GM18526 (cell line): ENCODE results near the gene HEATR5A.

Experiments
- POLR2A ChIP-seq: IDR thresholded peaks from 3 replicates; pipeline ENCODE4 v1.6.1; 2011; ENCODE audit not compliant: insufficient read length; ENCODE audit errors: extremely low read depth

Gene HEATR5A

DNA sequence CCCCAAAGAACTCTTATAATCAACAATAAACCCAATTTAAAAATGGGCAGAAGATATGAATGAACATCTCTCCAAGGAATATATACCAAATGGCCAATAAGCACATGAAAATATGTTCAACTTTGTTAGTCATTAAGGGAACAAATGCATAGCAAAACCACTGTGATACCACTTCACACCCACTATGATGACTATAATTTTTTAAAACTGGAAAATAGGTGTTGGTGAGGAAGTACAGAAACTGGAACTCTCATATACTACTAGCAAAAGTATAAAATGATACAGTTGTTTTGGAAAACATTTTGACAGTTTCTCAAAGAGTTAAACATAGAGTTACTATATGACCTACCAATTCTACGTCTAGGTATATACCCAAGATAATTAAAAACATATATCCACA, 9.4 kb upstream of the HEATR5A start:
- no peak for TF ChIP-seq POLR2A

GRCh38 chr14:31428011-31428410, 7.7 kb upstream of the HEATR5A start:
- TF ChIP-seq POLR2A: no peak

GRCh38 chr14:31426663-31427062, 6.3 kb upstream of the HEATR5A start:
- TF ChIP-seq POLR2A: no peak

DNA sequence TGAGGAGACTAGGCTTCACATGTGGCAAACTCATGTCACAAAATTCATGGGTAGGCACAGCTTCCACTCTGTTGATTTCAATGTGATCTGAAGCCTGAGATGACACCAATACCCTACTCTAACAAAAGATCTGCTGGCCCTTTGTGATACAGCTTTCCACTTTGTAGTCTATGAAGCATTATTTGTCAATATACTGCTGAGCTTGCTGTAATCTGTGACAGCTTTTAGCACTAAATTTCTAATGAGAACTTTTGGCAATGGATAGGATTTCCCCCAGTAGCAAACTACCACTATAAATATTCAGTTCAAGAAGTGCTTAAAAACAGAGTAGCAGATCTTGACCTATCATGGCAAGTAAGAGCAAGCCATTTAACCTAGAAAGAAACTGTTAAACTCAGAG, 5.6 kb upstream of the HEATR5A start:
- TF ChIP-seq POLR2A: no peak

DNA sequence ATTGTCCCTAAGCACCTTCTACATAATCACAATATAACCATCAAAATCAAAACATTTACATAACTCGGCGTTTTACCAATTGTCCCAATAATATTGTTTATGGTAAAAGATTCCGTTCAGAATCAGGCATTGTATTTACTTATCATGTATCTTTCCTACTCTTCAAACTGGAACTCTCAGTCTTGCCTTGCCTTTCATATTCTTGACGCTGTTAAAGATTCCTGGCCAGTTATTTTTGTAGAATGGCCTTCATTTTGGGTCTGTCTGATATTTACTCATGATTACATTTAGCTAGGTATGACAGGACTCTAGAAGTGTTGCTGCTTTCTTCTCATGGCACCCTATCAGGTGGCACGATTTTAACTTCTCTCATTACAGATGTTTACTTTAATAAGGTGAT, 850 bp upstream of the HEATR5A start:
- TF ChIP-seq POLR2A: no peak

DNA sequence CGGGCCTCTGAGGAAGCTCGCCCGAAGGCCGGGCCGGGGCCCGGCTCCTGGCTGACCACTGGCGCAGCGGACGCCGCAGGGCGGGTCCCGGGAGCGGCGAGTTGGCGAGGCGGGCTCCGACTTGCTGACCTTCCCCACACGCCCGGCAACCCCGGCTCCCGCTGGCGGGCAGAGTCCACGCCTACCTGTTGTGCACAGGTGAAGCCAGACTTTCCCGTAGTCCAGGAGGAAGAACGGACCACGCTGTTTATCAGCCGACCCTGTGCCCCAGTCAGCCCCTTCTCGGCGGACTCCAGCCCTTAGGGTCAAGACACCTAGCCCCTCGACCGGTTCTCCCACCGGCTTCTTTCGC, 407 bp downstream of the HEATR5A start:
- TF ChIP-seq POLR2A: no peak

DNA sequence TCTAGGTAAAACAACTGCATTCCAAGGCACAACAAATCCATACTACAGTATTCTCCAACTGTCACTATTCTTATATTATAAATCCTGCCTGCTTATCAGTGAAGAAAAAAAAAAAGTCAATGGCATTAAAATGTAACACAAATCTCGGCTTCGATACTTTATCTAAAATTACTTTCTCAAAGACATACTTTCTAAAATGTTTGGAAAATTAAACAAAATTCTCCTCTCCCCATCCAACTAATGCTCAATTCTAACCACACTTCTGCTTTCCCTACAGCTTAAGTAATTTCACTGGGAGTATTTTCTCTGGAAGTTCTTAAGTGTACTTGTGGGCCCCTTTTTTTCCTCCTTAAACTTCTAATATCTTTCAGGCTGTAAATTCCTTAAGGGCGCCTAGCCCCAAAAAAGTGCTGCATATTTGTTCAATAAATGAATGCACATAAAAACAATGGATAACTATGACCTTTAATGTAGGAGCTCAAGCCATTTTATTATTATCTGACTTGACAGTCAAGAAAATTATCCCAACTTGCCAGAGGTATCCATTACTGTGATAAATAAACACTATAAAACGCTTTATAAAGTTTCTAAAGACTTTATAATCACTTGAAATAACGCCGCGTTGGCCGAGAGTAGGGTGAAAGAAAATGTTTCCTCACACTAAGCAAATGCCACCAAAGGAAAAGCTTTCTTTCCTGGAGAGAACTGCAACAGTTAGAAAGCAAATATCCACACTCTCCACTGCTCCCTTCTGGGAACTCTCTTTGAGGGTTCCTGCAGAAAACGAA, 977 bp downstream of the HEATR5A start:
- TF ChIP-seq POLR2A: no peak

DNA sequence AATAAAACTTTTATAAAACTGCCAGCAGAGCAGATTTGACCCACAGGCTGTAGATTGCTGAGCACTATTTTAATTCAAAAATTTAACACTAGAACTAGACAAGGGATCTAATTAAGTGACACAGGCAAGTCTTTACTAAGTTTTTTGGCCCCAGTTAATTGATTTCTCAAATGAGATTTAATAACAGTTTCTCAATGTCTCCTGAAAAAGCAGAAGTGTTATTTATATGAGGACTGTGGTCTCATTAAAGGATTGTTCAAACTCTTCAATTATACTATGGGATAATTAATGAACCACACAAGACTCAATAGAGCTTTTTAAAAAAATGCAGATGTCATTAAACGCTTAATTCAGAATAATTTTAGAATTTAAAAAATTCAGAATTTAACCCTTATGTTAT, 1.9 kb downstream of the HEATR5A start:
- no peak for TF ChIP-seq POLR2A

DNA sequence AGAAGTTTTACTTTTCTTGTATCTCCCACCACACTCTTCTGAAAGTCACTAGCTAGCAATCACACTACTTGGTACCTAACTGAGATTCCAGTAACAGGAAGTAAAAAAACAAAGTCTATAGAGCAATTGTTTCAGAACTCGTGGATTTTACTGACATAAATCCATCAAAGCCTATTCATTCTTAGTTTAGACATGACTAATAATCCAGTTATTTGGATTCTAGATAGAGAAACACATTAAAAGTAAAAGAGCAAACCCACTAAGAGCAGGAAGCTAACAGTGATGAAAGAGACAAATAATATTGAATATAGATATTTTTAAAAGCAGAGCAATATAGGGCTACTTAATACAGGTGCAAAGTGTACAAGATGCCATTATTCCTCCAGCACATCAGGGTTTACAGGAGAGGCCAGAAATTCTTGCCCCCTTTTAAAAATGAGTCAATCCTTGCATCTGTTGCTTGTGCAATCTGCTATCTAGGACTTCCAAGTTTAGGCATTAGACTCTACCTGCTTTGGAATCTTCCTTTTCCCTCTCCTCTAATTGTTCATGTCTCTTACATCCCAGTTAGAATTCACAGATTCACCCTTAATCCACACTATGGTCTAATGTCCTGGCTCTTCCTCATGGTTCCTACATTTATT, 6.0 kb downstream of the HEATR5A start:
- TF ChIP-seq POLR2A: no peak

DNA sequence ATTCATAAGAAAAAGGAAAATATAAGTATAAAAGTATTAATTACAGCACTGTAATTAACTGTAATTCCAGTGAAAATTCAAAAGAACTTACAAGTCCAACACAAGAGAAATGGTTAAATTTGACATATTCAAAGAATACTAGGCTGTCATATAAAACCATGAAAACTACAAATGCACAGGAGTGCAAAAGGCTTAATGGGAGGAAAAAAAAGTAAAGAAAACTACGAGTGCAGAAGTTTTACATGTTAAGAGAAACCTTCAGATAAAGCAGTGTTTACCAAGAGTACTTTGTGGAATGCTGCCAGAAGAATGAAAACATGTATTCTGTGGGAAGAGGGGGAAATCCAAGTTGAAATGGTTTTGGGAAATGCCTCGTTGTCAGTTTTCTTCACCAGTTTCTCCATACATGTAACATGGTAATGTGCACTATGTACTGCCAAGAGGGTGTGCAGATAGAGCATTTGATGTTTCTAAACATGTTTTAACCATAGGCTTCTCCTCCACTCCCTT, 9.1 kb downstream of the HEATR5A start:
- no peak for TF ChIP-seq POLR2A

- TF ChIP-seq POLR2A: no peak
Observed at GRCh38 chr14:31410048-31410650, 10.2 kb downstream of the HEATR5A start.

- no peak for TF ChIP-seq POLR2A
Observed at GRCh38 chr14:31408421-31408820, 11.9 kb downstream of the HEATR5A start.

GRCh38 chr14:31405599-31406232, 14.6 kb downstream of the HEATR5A start:
- no peak for TF ChIP-seq POLR2A

GRCh38 chr14:31405106-31405505, 15.2 kb downstream of the HEATR5A start:
- TF ChIP-seq POLR2A: no peak

DNA sequence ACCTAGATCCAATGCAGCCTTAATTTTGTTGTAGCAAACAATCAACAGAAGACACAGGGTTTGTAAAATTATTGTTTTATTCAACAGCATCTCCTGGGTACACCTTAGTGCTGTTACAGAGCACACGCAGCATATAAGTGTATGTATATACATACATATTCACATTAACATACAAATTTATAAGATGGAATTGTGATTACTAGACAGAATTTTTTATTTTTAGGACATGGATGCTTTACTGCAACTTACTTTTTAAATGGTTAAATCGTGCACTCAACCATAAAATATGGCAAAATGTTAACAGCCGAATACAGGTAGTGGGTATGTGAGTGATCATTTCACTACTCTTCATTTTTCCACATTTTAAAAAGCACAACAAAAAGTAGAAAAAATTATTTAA, 16.6 kb downstream of the HEATR5A start:
- no peak for TF ChIP-seq POLR2A
